Measurements from ENCODE around the gene CES2.

CES2 gene

DNA sequence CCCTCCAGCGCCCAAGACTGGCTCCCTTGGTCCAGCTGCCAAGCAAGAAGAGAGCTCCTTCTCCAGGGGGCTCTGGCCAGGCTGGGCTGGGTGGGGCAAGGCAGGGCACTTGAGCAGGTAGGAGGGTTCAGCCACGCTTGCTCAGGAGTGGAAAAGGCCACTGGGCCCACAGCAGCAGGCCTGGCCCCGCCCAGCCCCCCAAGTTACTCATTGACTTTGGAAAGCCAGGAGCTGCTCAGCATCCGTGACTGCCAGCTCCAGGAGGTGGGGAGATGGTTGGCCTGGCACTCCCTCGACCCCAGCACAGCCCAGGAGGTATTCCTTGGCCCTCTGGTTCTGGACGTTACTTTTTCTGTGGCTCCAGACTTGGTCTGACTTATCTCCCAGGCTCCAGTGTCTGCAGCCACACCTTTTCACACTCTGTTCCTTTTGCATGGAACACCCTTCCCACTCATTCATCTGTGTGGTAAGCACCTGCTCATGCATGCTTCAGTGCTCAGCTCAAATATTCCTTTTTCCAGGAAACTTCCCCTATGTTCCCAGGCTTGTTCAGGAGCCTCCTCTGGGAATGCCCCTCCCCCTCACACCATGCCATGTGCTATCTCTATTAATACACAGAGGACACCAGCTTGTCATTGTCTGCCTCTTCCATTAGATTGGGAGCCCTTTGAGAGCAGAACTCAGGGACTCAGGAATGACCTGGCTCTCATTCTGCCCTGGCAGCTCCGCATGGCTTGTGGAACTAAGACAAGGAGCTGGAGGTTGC lies 16.3 kb upstream of the CES2 start, which contains the start of gene CDH16:
CDH16 (minus strand) TSS at position 83 of the 766 bp plus-strand sequence. CDS start 820 bp downstream, outside the sequence.
- no peak for DNase-seq (ENCODE audit: low read depth)

DNA sequence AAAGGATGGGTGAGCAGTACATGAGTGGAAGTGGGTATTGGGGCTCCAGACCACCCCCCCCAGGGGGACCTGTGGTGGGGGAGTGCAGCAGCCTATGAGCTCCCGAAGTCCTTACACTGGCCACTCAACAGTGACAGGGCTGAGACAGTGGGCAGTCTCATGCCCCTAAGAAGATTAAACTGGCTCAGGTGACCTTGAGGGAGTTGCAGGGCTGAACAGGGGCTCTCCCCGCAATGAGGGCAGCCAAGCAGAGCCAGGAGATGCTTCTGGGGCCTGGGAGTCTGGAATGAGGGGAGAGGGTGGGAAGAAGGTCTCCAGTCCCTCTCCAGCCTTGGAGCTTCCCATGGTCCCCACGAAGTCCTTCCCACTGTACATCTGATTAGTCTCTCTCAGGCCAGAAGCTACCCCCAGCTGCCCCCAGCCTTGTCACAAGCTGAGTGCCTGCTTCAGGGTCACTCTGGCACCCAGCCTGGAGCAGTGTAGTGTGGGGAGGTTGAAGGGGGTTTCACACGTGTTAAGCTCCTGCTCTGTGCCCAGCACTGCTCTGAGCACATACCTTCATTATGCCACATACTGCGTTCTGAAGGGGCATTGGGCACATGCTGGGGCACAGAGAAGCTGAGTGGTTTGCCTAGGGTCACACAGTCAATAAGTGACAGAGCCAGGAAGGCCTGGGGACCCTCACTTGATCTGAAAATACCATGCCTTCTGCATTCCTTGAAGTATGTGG lies 15.6 kb upstream of the CES2 start:
- DNase-seq (ENCODE audit: low read depth): no peak

DNA sequence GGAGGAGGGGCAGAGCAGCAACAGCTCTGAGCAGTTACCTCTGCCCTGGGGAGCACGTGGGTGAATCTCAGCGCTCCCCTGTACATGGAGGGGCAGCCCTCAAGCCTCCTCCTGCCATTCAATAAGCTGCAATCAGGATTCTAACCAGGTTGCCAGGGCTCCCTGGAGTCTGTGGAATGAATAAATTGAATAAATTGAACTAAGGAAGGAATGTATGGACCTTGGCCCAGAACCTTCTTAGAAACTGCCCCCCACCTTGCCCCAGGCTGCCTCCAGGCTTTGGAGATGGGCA lies 15.1 kb upstream of the CES2 start:
- DNase-seq (ENCODE audit: low read depth): no peak

DNA sequence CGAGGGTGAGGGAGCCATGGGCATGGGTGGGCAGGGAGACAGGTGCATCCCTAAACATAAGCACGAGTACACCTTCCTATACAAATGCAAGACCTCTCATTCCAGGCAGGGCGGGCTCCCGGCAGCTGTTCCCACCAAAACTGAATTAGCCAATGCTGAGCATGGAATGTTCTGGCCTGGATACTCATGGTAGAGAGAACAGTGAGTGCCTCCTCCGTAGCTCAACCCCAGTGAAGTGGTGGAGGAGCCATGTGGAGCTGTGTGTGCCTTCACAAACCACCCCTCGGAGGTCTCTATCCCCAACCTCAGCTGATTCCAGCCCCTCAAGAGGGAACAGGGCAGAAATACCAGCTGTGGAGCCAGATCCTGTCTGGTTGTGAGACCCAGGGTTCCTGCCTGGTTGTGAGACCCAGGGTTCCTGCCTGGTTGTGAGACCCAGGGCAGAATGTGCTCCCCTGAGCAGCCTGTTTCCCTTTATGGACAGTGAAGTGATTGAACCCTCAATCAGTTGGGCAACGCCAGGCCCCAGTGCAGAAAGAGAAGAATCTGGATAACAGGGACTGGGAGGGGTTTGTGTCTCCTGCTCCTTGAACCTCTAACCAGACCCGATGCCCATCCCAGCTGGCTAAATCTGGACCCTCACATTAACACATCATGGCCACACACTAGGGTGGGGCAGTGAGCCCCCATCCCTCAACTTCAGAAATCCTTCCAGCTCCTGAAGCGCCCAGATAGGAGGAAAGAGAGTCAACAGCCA lies 14.2 kb upstream of the CES2 start:
- no peak for DNase-seq (ENCODE audit: low read depth)

DNA sequence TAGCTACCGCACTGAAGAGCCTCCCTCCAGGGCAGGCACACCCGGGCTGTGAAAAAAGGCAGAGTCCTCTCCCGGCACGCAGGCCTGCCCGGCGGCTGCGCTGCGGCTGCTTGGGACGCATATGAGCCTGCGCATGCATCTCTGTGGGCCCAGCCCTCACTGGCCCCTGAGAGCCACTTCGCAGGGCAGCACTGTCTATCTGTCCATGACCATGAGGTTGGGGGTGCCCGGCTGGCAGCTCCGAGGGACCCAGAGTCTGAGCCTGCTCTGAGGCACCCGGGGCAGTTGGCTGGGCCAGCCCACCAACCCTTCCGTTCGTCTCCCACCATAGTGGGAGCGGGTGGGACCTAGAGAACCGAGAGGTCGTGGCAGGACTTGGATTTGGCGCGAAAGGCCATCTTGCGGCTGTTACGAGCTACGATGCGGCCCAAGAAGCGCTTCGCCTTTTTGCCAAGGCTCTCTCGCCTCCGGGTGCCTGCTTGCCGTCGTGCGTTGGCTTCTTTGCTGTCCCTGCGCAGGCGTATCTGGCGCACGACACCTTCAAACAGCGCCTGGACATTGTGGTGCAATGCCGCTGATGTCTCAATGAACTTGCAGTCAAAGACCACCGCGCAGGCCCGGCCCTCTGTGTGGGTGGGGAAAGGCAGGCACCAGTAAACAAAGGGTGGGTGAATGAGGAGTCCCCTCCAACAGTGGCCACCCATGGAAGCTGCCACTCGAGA lies 13.4 kb upstream of the CES2 start:
- DNase-seq (ENCODE audit: low read depth): no peak

DNA sequence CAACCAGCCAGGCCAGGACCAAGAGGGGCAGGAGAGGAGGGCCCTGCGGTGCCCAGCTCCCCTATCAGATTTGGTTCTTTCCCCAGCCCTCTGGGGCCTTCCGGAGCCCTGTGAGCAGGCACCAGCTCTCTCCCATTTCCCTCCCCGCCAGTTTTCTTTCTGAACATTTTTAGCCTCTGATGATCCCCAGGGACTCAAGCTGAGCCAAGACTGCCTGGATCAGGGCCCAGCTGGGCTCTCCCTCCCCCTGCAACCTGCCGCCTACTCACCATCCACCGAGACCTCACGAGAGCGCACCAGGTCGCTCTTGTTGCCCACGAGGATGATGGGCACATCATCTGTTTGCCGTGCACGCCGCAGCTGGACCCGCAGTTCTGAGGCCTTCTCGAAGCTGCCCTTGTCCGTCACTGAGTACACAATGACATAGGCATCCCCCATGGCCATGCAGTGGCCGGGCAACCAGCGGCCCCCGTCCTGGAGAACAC lies 12.0 kb upstream of the CES2 start:
- no peak for DNase-seq (ENCODE audit: low read depth)

DNA sequence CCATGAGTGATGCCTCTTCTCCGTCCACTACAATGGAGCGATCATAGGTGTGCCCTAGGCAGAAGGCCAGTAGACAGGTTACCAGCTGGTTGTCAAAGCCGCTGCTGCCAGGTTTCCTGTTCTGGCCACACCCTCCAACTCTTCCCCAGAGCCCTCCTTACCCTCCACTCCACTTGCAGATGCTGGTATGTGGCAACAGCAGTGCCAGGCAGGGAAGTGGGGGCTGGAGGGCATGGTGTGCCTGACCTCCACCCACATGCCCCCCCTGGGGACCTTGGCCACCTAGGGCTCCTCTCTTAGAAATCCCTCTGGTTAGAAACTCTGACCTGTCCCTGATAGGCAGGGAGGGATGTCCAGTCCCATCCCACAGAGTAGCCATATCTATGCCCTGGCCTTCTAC lies 11.4 kb upstream of the CES2 start:
- no peak for DNase-seq (ENCODE audit: low read depth)

DNA sequence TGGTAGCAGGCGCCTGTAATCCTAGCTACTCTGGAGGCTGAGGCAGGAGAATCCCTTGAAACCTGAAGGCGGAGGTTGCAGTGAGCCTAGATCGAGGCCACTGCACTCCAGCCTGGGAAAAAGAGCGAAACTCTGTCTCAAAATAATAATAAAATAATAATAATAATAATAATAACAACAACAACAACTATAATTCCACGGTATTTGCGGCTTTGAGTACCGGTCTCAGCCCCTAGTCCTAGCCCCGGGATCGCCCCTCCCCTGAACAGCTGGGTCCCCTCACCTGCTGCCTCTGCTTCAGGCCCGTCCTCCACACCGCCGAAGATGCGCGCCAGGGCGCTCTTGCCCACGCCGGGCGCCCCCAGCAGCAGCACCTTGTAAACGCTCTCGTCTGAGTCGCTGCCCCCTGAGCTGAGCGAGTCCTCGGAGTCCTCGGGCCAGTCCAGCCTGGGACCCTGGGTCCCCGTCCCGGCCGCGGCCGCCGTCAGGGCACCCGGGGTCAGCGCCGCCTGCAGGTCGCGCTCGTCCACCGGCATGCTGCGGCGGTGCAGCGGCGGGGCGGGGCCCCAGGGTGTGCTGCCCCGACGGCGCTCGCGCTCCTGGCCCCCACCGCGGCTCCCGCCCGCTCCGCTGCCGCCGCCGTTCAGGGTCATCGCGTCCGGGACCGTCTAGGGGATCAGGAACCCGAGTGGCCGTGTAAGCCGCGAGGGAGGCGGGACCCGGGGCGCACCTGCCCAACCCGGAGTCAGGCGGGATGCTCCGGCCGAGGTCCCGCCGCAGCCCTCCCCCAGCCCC lies 10.6 kb upstream of the CES2 start:
- DNase-seq (ENCODE audit: low read depth): peak; percentile 48

DNA sequence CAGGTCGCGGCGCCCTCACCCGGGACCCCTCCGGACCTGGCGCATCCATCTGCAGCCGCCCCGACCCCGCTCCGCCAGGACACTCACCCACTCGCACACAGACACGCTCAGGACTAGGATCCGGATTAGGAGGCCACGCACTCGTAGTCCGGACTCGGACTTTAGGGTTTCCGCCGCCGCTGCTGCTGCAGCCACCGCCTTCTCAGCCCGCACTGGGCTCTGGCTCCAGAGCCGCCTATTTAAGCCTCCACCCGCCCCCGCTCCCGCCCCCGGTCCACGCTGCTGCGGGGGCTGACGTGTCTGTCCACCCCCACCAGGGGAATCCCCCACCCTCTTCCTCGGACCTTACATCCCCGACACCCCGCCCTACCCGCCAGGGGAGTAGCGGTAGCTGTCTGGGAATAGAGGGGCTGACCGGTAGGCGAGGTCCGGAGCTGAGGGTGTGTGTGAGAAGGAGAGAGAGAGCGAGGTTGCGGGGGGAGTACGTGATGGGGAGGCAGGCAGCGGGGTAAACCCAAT lies 9.9 kb upstream of the CES2 start, which contains the start of gene RRAD:
RRAD (minus strand) TSS at position 214 of the 519 bp plus-strand sequence. CDS start 356 bp downstream, outside the sequence.
- DNase-seq (ENCODE audit: low read depth): no peak

DNA sequence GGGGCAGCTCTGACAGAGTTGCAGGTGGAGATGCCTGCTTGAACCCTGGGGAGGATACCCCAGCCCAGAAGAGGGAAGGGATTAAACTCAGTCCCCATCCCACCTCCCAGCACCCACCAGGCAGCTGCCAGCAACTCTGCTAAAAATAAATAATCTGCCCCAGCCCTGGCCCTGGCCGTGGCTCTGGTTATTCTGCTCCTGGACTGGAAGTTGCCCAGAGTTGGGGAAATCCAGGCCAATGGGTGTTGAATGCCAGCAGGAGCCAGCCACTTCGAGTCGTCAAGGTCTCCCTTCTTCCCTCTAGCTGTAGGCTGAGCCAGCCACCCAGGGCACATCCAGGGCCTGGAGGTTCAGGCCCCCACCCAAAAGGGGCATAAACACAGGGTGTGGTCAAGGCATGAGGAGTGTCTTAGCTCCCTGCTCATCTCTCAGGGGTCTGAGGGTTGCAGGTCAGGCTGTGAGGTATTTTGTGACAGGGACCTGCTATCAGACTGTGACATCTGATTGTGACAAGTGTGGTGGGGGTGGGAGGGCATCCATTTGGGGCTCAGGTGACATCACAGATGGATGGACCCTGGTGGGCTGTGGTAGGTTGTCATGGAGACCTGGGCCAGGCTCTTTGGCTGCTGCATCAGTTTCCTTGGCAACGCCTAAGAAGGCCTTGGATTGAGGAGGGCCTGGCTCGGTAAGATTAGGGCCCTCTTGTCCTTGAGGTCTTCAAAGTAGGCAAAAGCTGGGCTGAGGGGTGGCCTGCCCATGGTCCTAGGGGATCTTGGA lies 9.0 kb upstream of the CES2 start:
- DNase-seq (ENCODE audit: low read depth): no peak

DNA sequence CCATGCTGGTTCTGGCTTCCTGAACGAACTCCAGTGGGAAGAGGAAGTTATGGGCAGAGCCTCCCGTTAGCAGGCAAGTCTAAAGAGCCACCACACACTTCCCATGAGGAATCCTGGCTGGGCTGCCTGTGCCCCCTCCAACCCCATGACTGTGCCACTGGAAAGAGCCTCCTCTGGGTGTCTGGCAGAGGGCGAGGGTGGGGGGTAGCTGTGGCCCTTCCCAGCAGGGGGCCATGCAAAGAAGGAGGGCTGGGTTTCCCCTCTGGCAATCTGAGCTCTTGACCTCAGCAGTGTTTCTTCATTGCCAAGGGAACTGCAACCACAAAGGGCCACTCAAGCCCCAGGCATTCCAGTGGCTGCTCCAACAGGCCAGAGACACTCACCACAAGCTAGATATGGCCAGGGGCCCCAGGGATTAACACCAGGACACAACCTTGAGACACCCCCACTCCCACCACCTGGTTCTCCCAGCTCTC lies 8.3 kb upstream of the CES2 start:
- no peak for DNase-seq (ENCODE audit: low read depth)

DNA sequence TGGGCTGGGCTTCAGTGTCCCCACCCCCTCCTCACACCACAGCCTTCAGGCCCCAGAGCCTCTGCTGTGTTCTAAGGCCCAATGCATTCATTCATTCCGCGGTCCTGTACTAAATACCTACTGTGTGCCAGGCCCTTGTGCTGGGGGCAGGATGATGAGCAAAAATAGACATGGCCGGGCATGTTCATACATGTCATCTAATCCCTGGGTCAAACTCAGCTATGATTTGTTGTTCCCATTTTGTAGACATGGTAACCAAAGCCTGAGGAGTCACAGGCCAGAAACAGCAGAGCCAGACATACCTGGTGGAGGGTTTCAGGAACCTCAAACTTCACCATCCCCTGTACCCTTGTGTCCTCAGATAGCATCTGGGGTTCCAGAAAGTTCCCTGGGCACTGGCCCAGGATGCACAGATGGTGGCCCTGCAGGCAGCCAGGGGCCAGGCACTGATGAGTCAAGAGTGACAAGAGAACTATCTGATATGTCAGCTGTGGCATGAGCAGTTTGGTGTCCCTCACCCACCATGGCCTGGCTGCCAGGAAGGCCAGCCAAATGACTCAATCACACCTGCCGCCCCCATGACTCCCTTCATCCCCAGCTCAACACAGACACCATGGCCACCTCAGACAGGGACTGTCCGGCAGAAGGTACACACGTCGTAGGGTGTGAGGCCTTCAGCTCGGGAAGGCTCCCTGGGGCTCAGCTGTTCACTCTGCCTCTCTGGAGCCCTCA lies 7.2 kb upstream of the CES2 start:
- no peak for DNase-seq (ENCODE audit: low read depth)

DNA sequence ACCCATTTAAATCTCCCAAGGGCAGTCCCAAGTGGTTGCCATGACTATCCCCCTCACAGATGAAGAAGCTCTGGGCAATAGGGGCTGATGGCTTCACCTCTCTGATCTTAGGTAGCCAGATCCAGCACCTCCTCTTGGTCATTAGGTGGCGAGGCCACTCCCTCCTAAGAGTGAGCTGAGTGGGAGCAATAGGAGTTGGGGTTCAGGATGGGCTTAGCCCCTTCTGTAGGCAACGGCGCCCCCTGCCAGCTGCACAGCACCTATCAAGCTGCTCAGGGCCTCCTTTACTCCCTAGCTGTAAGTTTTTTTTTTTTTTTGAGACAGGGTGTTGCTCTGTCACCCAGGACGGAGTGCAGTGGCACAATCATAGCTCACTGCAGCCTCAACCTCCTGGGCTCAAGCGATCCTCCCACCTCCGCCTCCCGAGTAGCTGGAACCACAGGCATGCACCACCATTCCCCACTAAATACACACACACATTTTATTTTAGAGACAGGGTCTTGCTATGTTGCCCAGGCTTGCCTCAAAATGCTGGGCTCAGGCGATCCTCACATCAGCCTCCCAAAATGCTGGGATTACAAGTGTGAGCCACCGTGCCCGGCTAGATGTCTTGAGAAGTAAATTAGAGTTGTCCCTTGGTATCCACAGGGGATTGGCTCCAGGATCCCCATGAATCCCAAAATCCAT lies 6.5 kb upstream of the CES2 start:
- DNase-seq (ENCODE audit: low read depth): peak; percentile 47

DNA sequence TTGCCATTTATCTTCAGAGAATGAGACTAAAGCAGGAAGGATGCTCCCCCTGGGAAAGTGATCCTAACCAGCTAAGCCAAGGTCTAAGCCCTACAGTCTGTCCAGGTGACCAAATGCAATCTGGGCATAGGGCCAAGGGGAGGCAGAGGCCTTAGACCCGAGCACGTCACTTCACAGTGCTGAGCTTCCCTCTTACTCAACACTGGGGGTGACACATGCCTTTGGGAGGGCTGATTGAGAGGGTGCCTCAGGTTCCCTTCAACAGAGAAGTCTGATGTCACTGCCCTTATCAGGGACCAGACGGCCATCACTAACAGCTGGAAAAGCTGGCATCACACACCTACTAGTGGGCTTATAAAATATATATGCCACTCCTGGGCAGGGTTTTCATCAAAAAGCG lies 5.1 kb upstream of the CES2 start:
- DNase-seq (ENCODE audit: low read depth): no peak

DNA sequence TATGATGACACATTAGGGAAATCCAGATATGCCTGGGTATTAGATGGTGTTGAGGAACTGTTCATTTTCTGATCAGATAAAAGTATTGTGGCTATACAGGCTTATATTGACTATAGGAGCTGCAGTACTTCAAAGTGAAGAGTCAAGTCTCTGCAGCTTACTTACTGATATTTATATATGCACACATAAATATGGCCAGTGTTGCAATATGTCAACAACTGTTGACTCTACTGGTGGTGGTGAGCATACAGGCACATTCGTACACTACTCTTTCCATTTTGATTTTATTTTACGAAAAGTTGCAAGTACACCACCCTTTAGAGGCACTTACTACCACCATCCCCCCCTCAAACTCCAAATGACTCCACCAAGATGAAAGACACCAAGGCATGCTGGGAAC lies 3.7 kb upstream of the CES2 start:
- DNase-seq (ENCODE audit: low read depth): no peak

DNA sequence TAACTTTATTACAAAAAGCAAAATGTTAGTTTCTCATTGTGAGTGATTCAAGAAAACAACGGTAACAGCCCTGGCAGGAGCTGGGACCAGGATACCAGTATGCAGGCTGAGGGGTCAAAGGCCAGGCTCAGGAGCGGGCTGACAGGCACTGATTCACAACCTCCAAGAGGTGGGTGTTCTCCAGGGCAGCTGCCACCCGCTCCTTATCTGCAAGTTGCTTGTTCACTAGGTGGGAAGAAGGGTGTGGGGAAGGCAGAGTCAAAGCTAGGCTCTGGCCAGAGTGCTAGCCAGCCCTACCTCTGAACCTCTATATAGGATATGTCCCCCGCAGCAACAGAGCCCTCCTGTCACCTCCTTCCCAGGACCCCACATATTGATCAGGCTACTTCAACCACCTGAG lies 3.2 kb upstream of the CES2 start:
- DNase-seq (ENCODE audit: low read depth): no peak

DNA sequence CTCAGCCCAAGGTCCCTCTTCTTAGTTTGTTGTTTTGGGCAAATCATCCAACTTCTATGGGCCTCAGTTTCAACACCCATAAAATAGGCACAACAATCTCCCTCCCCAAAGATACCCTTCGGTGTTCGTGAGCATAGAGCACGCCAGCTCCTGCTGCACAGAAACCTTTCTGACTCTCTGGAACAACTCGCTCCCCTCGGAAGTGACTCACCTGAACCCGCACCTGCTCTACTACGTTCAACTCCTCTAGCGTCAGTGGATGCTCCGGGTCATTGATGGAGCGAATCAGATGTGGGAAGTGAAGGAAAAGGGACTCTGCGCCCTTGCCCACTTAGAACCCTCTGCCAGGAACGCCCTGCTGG lies 1.6 kb upstream of the CES2 start:
- no peak for DNase-seq (ENCODE audit: low read depth)

DNA sequence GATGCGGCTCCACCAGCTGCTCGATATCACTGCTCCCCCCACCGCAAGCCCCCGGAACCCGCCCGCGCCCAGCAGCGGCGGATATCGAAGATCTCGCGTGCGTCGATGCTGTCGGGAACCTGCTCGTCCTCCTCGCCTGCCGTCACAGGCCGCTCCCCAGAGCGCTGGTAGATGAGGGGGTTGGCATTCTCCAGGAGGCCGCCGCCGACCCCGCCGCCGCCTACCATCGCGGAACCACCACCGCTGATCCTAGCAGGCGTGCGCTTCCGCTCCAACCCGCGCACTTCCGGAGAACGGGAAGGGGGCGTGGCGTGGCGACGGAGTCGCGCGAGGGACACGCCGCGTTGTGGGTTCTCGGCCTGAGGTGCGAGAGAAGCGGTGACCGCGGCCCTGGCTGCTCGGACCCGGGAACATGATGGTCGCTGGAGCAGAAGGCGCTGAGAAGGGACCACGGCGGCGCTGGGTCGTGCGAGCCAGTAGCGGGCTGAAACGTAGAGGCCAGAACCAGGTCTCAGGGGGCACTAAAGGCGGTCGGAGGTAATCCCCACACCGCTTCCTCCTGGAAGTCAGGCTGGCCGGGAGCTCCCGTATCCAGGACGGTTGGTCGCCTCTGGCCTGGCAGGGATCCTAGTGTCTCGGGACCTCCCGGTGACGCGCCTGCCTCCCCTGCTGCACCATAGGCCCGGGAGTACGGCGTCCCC lies 1.0 kb upstream of the CES2 start, which contains the start of gene CIAO2B:
CIAO2B (minus strand) TSS at position 265 of the 701 bp plus-strand sequence; CDS start at position 227, 38 bp downstream.
- peak; percentile 90 for DNase-seq (ENCODE audit: low read depth)

Data from activated T-cell treated with anti-CD3 and anti-CD28 coated beads for 48 hours (primary cell).